RWPE2 (cell line): Measurements from ENCODE around the gene CGNL1.

Experiments
- ATAC-seq: fragments of 200-7000 bp; cut with Tn5 transposase; 3 replicates; pipeline ENCODE4 v1.9.1; 2021; ENCODE audit warnings: low read depth
- DNase-seq: peaks from one replicate; pipeline ENCODE4 v3.0.0-alpha.2; 2020; ENCODE audit warnings: low spot score
- H3K27ac ChIP-seq: fragments of 450-650 bp; 2 replicates; pipeline ENCODE4 v1.5.1; 2017; ENCODE audit warnings: mild to moderate bottlenecking; ENCODE audit not compliant: poor library complexity, severe bottlenecking
- H3K27me3 ChIP-seq: fragments of 250-450 bp; sonication (Bioruptor Pico); 2 replicates; pipeline ENCODE4 v1.5.1; 2021; ENCODE audit warnings: mild to moderate bottlenecking, moderate library complexity; ENCODE audit not compliant: insufficient read depth, poor library complexity, severe bottlenecking
- H3K36me3 ChIP-seq: fragments of 250-450 bp; sonication (Bioruptor Pico); 2 replicates; pipeline ENCODE4 v1.5.1; 2020; ENCODE audit warnings: low read depth, mild to moderate bottlenecking, moderate library complexity
- H3K4me1 ChIP-seq: fragments of 250-450 bp; sonication (Bioruptor Pico); 2 replicates; pipeline ENCODE4 v1.5.1; 2021; ENCODE audit warnings: mild to moderate bottlenecking, moderate library complexity; ENCODE audit not compliant: insufficient read depth, poor library complexity, severe bottlenecking
- H3K4me3 ChIP-seq: fragments of 250-450 bp; sonication (Bioruptor Pico); 2 replicates; pipeline ENCODE4 v1.5.1; 2021; ENCODE audit warnings: mild to moderate bottlenecking, moderate library complexity; ENCODE audit not compliant: severe bottlenecking
- H3K9me3 ChIP-seq: fragments of 250-450 bp; sonication (Bioruptor Pico); 2 replicates; pipeline ENCODE4 v1.5.1; 2021; ENCODE audit warnings: mild to moderate bottlenecking, moderate library complexity; ENCODE audit not compliant: severe bottlenecking
- CTCF ChIP-seq: fragments of 450-650 bp; IDR thresholded peaks from one replicate; pipeline ENCODE4 v1.5.1; 2017; ENCODE audit warnings: mild to moderate bottlenecking, moderate library complexity; ENCODE audit not compliant: poor library complexity, severe bottlenecking

Gene CGNL1

GRCh38 chr15:57329582-57330367 lies 46.5 kb upstream of the CGNL1 start:
- Histone ChIP-seq H3K27ac (no peak overlapping the region), H3K36me3 (no peaks in the 10 kb centered on the region), H3K9me3 (no peaks in the 10 kb centered on the region), H3K4me3 (no peak overlapping the region), H3K27me3 (no peaks in the 10 kb centered on the region), H3K4me1 (peaks cover 11% of the 10 kb centered on the region)
- ATAC-seq (no peak), DNase-seq (no peak)
- no peak for TF ChIP-seq CTCF

- no peaks in the 10 kb centered on the region for H3K36me3 ChIP-seq
- H3K4me3 ChIP-seq, result no peak overlapping the region
- no peak for ATAC-seq
- no peak for TF ChIP-seq CTCF
- no peaks in the 10 kb centered on the region for H3K9me3 ChIP-seq
- H3K4me1 ChIP-seq, result peaks cover 11% of the 10 kb centered on the region
- H3K27ac ChIP-seq, result no peak overlapping the region
- H3K27me3 ChIP-seq, result no peaks in the 10 kb centered on the region
- no peak for DNase-seq
Observed at GRCh38 chr15:57330619-57331340, 45.5 kb upstream of the CGNL1 start.

GRCh38 chr15:57332326-57332725 lies 44.0 kb upstream of the CGNL1 start:
- TF ChIP-seq CTCF, result no peak
- DNase-seq, result no peak
- peaks cover 11% of the 10 kb centered on the region for H3K4me1 ChIP-seq
- ATAC-seq, result no peak
- no peak overlapping the region for H3K27ac ChIP-seq
- no peak overlapping the region for H3K4me3 ChIP-seq
- H3K27me3 ChIP-seq, result no peaks in the 10 kb centered on the region
- H3K36me3 ChIP-seq, result no peaks in the 10 kb centered on the region
- H3K9me3 ChIP-seq, result no peaks in the 10 kb centered on the region

GRCh38 chr15:57333487-57333886 lies 42.8 kb upstream of the CGNL1 start:
- Histone ChIP-seq H3K27ac (no peak overlapping the region), H3K4me3 (no peak overlapping the region), H3K27me3 (no peaks in the 10 kb centered on the region), H3K4me1 (peaks cover 11% of the 10 kb centered on the region), H3K9me3 (no peaks in the 10 kb centered on the region), H3K36me3 (no peaks in the 10 kb centered on the region)
- TF ChIP-seq CTCF, result no peak
- ATAC-seq, result peak; percentile 29; the same call in 1 of the 3 replicates
- DNase-seq, result no peak
